ENCODE measurements around the gene CTNNAL1.
A peak's percentile ranks its signal among the peaks of the same experiment; 100 is the strongest.

CTNNAL1 gene

GRCh38 chr9:108963459-108964143 is 49.7 kb downstream of the CTNNAL1 start (continued):
- TF ChIP-seq PBX3 (CRISPR knock-in tag; IDR thresholded peaks at IDR 0.05) (no peak), ZNF521 (tag by site-specific recombination; IDR thresholded peaks at IDR 0.05) (no peak), HOXC10 (CRISPR knock-in tag; IDR thresholded peaks at IDR 0.05) (no peak), ZBTB21 (tag by site-specific recombination; IDR thresholded peaks at IDR 0.05) (peak; percentile 56; the same call in 1 of the 2 replicates), ZNF16 (tag by site-specific recombination; IDR thresholded peaks at IDR 0.05; ENCODE audit: low read depth) (no peak), ZNF48 (tag by site-specific recombination; IDR thresholded peaks at IDR 0.05) (no peak), ZNF518A (tag by site-specific recombination; conservative IDR thresholded peaks at IDR 0.05; ENCODE audit: low read depth) (no peak), PRDM6 (tag by site-specific recombination; IDR thresholded peaks at IDR 0.05) (peak; percentile 61), ZNF843 (tag by site-specific recombination; IDR thresholded peaks at IDR 0.05) (no peak), ZNF560 (tag by site-specific recombination; IDR thresholded peaks at IDR 0.05; ENCODE audit: borderline replicate concordance) (no peak), IKZF3 (tag by site-specific recombination; IDR thresholded peaks at IDR 0.05) (no peak), ZNF513 (tag by site-specific recombination; IDR thresholded peaks at IDR 0.05) (no peak), MYNN (tag by site-specific recombination; IDR thresholded peaks at IDR 0.05; ENCODE audit: borderline replicate concordance) (no peak), KLF17 (tag by site-specific recombination; IDR thresholded peaks at IDR 0.05) (no peak), MZF1 (tag by site-specific recombination; IDR thresholded peaks at IDR 0.05; ENCODE audit: borderline replicate concordance) (no peak), ZNF777 (tag by site-specific recombination; IDR thresholded peaks at IDR 0.05; ENCODE audit: borderline replicate concordance) (no peak), ZNF266 (tag by site-specific recombination; IDR thresholded peaks at IDR 0.05; ENCODE audit: low read depth) (no peak), ZNF76 (tag by site-specific recombination; IDR thresholded peaks at IDR 0.05; ENCODE audit: borderline replicate concordance, low read depth) (no peak), ZNF837 (tag by site-specific recombination; IDR thresholded peaks at IDR 0.05) (no peak), ZNF174 (tag by site-specific recombination; IDR thresholded peaks at IDR 0.05) (no peak), ZNF138 (tag by site-specific recombination; IDR thresholded peaks at IDR 0.05; ENCODE audit: borderline replicate concordance) (no peak), ZNF580 (tag by site-specific recombination; IDR thresholded peaks at IDR 0.05) (no peak), ZNF555 (tag by site-specific recombination; conservative IDR thresholded peaks at IDR 0.05) (no peak), GFI1B (tag by site-specific recombination; IDR thresholded peaks at IDR 0.05) (no peak), ZNF792 (tag by site-specific recombination; IDR thresholded peaks at IDR 0.05) (no peak), ZNF423 (tag by site-specific recombination; IDR thresholded peaks at IDR 0.05) (no peak), ATF2 (tag by site-specific recombination; IDR thresholded peaks at IDR 0.05; ENCODE audit: low read depth) (0 out of 2 replicates have a peak, but pooled peaks have one; percentile 12), ZSCAN16 (tag by site-specific recombination; IDR thresholded peaks at IDR 0.05) (no peak)
